GM23338 (cell line): ENCODE data around the gene SERPINI1. TPM values are rescaled to one million over a fixed set of nuclear protein-coding genes. Genes with fewer than 3 reads are reported as not detected.

Experiments
- ATAC-seq: fragments of 200-7000 bp; cut with Tn5 transposase; 3 replicates; pipeline ENCODE4 v1.9.1; 2020
- DNase-seq: peaks from one replicate; pipeline ENCODE4 v3.0.0-alpha.2; 2015; ENCODE audit warnings: low spot score
- H2AFZ ChIP-seq: fragments of 200-600 bp; sonication (generic); 2 replicates; pipeline ENCODE4 v1.8.0; 2016; ENCODE audit warnings: antibody characterized with exemption, mild to moderate bottlenecking, moderate library complexity
- H3F3A ChIP-seq: fragments of 200-600 bp; sonication (generic); replicated peaks from 2 replicates; pipeline ENCODE4 v1.8.0; 2017; ENCODE audit warnings: antibody characterized with exemption, mixed run types, low read depth
- H3K27ac ChIP-seq: fragments of 200-600 bp; sonication (generic); 2 replicates; pipeline ENCODE4 v1.6.1; 2016; ENCODE audit warnings: low read depth
- H3K27me3 ChIP-seq: fragments of 200-600 bp; sonication (generic); 2 replicates; pipeline ENCODE4 v1.8.0; 2016; ENCODE audit warnings: mild to moderate bottlenecking, mixed run types, moderate library complexity; ENCODE audit not compliant: insufficient read depth
- H3K36me3 ChIP-seq: fragments of 200-600 bp; sonication (generic); 2 replicates; pipeline ENCODE4 v1.8.0; 2016; ENCODE audit warnings: mild to moderate bottlenecking; ENCODE audit not compliant: insufficient read depth
- H3K4me1 ChIP-seq: fragments of 200-600 bp; sonication (generic); 2 replicates; pipeline ENCODE4 v1.8.0; 2016; ENCODE audit warnings: mild to moderate bottlenecking, moderate library complexity; ENCODE audit not compliant: insufficient read depth
- H3K4me2 ChIP-seq: fragments of 200-600 bp; sonication (generic); 2 replicates; pipeline ENCODE4 v1.7.1; 2017; ENCODE audit warnings: mixed run types
- H3K4me3 ChIP-seq: fragments of 200-600 bp; sonication (generic); 2 replicates; pipeline ENCODE4 v1.6.1; 2016; ENCODE audit warnings: mixed run types
- H3K79me2 ChIP-seq: fragments of 200-600 bp; sonication (generic); replicated peaks from 2 replicates; pipeline ENCODE4 v1.8.0; 2017; ENCODE audit warnings: mild to moderate bottlenecking; ENCODE audit not compliant: insufficient read depth
- H3K9me2 ChIP-seq: fragments of 200-600 bp; sonication (generic); 2 replicates; pipeline ENCODE4 v1.8.0; 2017; ENCODE audit not compliant: insufficient read depth
- H4K20me1 ChIP-seq: fragments of 200-600 bp; sonication (generic); replicated peaks from 2 replicates; pipeline ENCODE4 v1.8.0; 2017; ENCODE audit warnings: mild to moderate bottlenecking; ENCODE audit not compliant: insufficient read depth
- H3K27ac Mint-ChIP-seq: 2 replicates; pipeline ENCODE4 v1.8.0; 2020; ENCODE audit warnings: inconsistent platforms, mild to moderate bottlenecking, moderate library complexity, mixed read lengths
- H3K27me3 Mint-ChIP-seq: 3 replicates; pipeline ENCODE4 v1.8.0; 2022; ENCODE audit warnings: low read depth, mild to moderate bottlenecking, moderate library complexity, mixed read lengths, inconsistent platforms; ENCODE audit not compliant: insufficient read depth, poor library complexity
- H3K36me3 Mint-ChIP-seq: 3 replicates; pipeline ENCODE4 v1.8.0; 2021; ENCODE audit warnings: low read depth, mild to moderate bottlenecking, inconsistent platforms, moderate library complexity, mixed read lengths
- H3K4me1 Mint-ChIP-seq: 3 replicates; pipeline ENCODE4 v1.8.0; 2020; ENCODE audit warnings: mild to moderate bottlenecking, inconsistent platforms, mixed read lengths
- H3K4me3 Mint-ChIP-seq: 3 replicates; pipeline ENCODE4 v1.8.0; 2021; ENCODE audit warnings: moderate library complexity, mild to moderate bottlenecking, inconsistent platforms, mixed read lengths
- H3K9me3 Mint-ChIP-seq: 3 replicates; pipeline ENCODE4 v1.8.0; 2020; ENCODE audit warnings: moderate library complexity, mild to moderate bottlenecking, inconsistent platforms, mixed read lengths
- CREB1 ChIP-seq: fragments of 250-450 bp; sonication (Bioruptor Pico); IDR thresholded peaks from 2 replicates; pipeline ENCODE4 v1.5.0; 2020; ENCODE audit warnings: low read depth, mild to moderate bottlenecking, moderate library complexity
- EZH2 ChIP-seq: fragments of 200-600 bp; sonication (generic); IDR thresholded peaks from one replicate; pipeline ENCODE4 v1.8.0; 2017; ENCODE audit warnings: antibody characterized with exemption, mild to moderate bottlenecking, low read depth; ENCODE audit not compliant: unreplicated experiment
- EZH2phosphoT487 ChIP-seq: fragments of 200-600 bp; sonication (generic); IDR thresholded peaks from one replicate; pipeline ENCODE4 v1.8.1; 2018; ENCODE audit warnings: antibody characterized with exemption; ENCODE audit not compliant: unreplicated experiment
- JUNB ChIP-seq: IDR thresholded peaks from one replicate; pipeline ENCODE4 v1.6.1; 2016; ENCODE audit warnings: antibody characterized with exemption; ENCODE audit not compliant: unreplicated experiment
- NANOG ChIP-seq: IDR thresholded peaks from 2 replicates; pipeline ENCODE4 v1.6.1; 2016; ENCODE audit warnings: antibody characterized with exemption, borderline replicate concordance
- POLR2AphosphoS5 ChIP-seq: IDR thresholded peaks from 2 replicates; pipeline ENCODE4 v1.6.1; 2016; ENCODE audit warnings: antibody characterized with exemption, low read depth
- STAT1 ChIP-seq: IDR thresholded peaks from one replicate; pipeline ENCODE4 v1.6.1; 2016; ENCODE audit warnings: antibody characterized with exemption; ENCODE audit not compliant: unreplicated experiment
- ZNF114 ChIP-seq: fragments of 250-450 bp; sonication (Bioruptor Pico); IDR thresholded peaks from 2 replicates; pipeline ENCODE4 v1.5.0; 2020; ENCODE audit warnings: mild to moderate bottlenecking, moderate library complexity
- ZNF331 ChIP-seq: fragments of 250-450 bp; sonication (Bioruptor Pico); IDR thresholded peaks from 2 replicates; pipeline ENCODE4 v1.5.0; 2020; ENCODE audit warnings: low read depth, mild to moderate bottlenecking, moderate library complexity
- polyA plus RNA-seq: library from polyadenylated mRNA; unstranded; fragments of >200 nt; fragmentation: Nextera tagmentation; extraction: Ambion mirVana; gene quantifications from 2 replicates; pipeline ENCODE4 v1.2.1, GENCODE V29; 2016
- total RNA-seq: library from RNA; depleted of rRNA; stranded (reverse); fragments of >200 nt; shearing (Covaris generic); gene quantifications from 2 replicates; pipeline ENCODE4 v1.2.3, GENCODE V29; 2014
- TF ChIP-seq, protein P1 (sequence below): IDR thresholded peaks from 2 replicates; pipeline ENCODE4 v1.6.1; 2016; ENCODE audit warnings: antibody characterized with exemption
- TF ChIP-seq, protein P2 (sequence below): IDR thresholded peaks from one replicate; pipeline ENCODE4 v1.6.1; 2018; ENCODE audit warnings: antibody characterized with exemption; ENCODE audit not compliant: unreplicated experiment
- TF ChIP-seq, protein P3 (sequence below): fragments of 250-450 bp; sonication (Bioruptor Pico); IDR thresholded peaks from 2 replicates; pipeline ENCODE4 v1.5.0; 2020; ENCODE audit warnings: mild to moderate bottlenecking, moderate library complexity
- TF ChIP-seq, protein P4 (sequence below), 2 experiments: fragments of 200-600 bp in 1 of 2; sonication (generic) in 1 of 2; conservative IDR thresholded peaks; 2 replicates each; pipeline versions ENCODE4 v1.5.1 to v1.6.1; 2016 to 2017; ENCODE audit warnings: antibody characterized with exemption in 2 of 2, low read depth in 2 of 2, mild to moderate bottlenecking in 2 of 2, moderate library complexity in 1 of 2

The SERPINI1 gene
- total and polyA plus RNA-seq, 2 experiments from 2014 or later: 9.2 to 26.6 TPM

DNA sequence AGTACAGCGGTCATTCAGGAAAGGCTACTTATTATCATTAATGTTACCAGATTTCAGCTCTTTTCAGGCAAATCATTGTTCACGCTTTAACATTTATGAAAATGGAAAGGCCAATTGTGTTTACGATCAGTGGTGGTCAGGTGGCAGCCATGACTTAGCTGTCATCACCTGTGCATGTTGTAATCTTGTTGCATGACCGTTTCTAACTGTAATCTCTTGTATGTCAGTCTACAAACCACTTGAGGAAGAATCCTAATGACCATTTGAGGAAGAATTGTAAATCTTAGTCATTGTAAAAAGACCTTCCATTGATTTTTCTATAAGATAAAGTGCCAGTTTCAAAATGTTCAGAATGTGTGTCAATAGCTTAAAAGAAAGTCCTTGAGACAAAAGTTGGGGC lies 100.4 kb downstream of the SERPINI1 start:
- Mint-ChIP-seq H3K4me1 (no peaks in the 10 kb centered on the region), H3K27me3 (peaks cover 2% of the 10 kb centered on the region), H3K4me3 (no peak overlapping the region), H3K36me3 (no peaks in the 10 kb centered on the region), H3K27ac (no peak overlapping the region), H3K9me3 (no peaks in the 10 kb centered on the region)
- Histone ChIP-seq H3K79me2 (no peaks in the 10 kb centered on the region), H3K9me2 (no peaks in the 10 kb centered on the region), H3F3A (no peaks in the 10 kb centered on the region), H2AFZ (no peak overlapping the region), H3K27me3 (no peaks in the 10 kb centered on the region), H3K4me1 (no peaks in the 10 kb centered on the region), H3K36me3 (no peaks in the 10 kb centered on the region), H3K4me2 (no peak overlapping the region), H4K20me1 (no peaks in the 10 kb centered on the region), H3K4me3 (no peak overlapping the region), H3K27ac (no peak overlapping the region)
- DNase-seq: no peak
- ATAC-seq: no peak
- TF ChIP-seq JUNB: no peak
- TF ChIP-seq, protein P1, sequence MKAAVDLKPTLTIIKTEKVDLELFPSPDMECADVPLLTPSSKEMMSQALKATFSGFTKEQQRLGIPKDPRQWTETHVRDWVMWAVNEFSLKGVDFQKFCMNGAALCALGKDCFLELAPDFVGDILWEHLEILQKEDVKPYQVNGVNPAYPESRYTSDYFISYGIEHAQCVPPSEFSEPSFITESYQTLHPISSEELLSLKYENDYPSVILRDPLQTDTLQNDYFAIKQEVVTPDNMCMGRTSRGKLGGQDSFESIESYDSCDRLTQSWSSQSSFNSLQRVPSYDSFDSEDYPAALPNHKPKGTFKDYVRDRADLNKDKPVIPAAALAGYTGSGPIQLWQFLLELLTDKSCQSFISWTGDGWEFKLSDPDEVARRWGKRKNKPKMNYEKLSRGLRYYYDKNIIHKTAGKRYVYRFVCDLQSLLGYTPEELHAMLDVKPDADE: no peak
- TF ChIP-seq EZH2phosphoT487: no peak
- no peak for TF ChIP-seq ZNF331
- TF ChIP-seq CREB1 (CRISPR knock-in tag): no peak
- TF ChIP-seq, protein P2, sequence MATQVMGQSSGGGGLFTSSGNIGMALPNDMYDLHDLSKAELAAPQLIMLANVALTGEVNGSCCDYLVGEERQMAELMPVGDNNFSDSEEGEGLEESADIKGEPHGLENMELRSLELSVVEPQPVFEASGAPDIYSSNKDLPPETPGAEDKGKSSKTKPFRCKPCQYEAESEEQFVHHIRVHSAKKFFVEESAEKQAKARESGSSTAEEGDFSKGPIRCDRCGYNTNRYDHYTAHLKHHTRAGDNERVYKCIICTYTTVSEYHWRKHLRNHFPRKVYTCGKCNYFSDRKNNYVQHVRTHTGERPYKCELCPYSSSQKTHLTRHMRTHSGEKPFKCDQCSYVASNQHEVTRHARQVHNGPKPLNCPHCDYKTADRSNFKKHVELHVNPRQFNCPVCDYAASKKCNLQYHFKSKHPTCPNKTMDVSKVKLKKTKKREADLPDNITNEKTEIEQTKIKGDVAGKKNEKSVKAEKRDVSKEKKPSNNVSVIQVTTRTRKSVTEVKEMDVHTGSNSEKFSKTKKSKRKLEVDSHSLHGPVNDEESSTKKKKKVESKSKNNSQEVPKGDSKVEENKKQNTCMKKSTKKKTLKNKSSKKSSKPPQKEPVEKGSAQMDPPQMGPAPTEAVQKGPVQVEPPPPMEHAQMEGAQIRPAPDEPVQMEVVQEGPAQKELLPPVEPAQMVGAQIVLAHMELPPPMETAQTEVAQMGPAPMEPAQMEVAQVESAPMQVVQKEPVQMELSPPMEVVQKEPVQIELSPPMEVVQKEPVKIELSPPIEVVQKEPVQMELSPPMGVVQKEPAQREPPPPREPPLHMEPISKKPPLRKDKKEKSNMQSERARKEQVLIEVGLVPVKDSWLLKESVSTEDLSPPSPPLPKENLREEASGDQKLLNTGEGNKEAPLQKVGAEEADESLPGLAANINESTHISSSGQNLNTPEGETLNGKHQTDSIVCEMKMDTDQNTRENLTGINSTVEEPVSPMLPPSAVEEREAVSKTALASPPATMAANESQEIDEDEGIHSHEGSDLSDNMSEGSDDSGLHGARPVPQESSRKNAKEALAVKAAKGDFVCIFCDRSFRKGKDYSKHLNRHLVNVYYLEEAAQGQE: no peak
- no peak for TF ChIP-seq STAT1
- no peak for TF ChIP-seq EZH2
- TF ChIP-seq NANOG: no peak
- TF ChIP-seq, protein P3, sequence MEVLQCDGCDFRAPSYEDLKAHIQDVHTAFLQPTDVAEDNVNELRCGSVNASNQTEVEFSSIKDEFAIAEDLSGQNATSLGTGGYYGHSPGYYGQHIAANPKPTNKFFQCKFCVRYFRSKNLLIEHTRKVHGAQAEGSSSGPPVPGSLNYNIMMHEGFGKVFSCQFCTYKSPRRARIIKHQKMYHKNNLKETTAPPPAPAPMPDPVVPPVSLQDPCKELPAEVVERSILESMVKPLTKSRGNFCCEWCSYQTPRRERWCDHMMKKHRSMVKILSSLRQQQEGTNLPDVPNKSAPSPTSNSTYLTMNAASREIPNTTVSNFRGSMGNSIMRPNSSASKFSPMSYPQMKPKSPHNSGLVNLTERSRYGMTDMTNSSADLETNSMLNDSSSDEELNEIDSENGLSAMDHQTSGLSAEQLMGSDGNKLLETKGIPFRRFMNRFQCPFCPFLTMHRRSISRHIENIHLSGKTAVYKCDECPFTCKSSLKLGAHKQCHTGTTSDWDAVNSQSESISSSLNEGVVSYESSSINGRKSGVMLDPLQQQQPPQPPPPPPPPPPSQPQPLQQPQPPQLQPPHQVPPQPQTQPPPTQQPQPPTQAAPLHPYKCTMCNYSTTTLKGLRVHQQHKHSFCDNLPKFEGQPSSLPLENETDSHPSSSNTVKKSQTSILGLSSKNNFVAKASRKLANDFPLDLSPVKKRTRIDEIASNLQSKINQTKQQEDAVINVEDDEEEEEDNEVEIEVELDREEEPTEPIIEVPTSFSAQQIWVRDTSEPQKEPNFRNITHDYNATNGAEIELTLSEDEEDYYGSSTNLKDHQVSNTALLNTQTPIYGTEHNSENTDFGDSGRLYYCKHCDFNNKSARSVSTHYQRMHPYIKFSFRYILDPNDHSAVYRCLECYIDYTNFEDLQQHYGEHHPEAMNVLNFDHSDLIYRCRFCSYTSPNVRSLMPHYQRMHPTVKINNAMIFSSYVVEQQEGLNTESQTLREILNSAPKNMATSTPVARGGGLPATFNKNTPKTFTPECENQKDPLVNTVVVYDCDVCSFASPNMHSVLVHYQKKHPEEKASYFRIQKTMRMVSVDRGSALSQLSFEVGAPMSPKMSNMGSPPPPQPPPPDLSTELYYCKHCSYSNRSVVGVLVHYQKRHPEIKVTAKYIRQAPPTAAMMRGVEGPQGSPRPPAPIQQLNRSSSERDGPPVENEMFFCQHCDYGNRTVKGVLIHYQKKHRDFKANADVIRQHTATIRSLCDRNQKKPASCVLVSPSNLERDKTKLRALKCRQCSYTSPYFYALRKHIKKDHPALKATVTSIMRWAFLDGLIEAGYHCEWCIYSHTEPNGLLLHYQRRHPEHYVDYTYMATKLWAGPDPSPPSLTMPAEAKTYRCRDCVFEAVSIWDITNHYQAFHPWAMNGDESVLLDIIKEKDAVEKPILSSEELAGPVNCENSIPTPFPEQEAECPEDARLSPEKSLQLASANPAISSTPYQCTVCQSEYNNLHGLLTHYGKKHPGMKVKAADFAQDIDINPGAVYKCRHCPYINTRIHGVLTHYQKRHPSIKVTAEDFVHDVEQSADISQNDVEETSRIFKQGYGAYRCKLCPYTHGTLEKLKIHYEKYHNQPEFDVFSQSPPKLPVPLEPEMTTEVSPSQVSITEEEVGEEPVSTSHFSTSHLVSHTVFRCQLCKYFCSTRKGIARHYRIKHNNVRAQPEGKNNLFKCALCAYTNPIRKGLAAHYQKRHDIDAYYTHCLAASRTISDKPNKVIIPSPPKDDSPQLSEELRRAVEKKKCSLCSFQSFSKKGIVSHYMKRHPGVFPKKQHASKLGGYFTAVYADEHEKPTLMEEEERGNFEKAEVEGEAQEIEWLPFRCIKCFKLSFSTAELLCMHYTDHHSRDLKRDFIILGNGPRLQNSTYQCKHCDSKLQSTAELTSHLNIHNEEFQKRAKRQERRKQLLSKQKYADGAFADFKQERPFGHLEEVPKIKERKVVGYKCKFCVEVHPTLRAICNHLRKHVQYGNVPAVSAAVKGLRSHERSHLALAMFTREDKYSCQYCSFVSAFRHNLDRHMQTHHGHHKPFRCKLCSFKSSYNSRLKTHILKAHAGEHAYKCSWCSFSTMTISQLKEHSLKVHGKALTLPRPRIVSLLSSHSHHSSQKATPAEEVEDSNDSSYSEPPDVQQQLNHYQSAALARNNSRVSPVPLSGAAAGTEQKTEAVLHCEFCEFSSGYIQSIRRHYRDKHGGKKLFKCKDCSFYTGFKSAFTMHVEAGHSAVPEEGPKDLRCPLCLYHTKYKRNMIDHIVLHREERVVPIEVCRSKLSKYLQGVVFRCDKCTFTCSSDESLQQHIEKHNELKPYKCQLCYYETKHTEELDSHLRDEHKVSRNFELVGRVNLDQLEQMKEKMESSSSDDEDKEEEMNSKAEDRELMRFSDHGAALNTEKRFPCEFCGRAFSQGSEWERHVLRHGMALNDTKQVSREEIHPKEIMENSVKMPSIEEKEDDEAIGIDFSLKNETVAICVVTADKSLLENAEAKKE (CRISPR knock-in tag): no peak
- no peak for TF ChIP-seq POLR2AphosphoS5
- TF ChIP-seq, protein P4, sequence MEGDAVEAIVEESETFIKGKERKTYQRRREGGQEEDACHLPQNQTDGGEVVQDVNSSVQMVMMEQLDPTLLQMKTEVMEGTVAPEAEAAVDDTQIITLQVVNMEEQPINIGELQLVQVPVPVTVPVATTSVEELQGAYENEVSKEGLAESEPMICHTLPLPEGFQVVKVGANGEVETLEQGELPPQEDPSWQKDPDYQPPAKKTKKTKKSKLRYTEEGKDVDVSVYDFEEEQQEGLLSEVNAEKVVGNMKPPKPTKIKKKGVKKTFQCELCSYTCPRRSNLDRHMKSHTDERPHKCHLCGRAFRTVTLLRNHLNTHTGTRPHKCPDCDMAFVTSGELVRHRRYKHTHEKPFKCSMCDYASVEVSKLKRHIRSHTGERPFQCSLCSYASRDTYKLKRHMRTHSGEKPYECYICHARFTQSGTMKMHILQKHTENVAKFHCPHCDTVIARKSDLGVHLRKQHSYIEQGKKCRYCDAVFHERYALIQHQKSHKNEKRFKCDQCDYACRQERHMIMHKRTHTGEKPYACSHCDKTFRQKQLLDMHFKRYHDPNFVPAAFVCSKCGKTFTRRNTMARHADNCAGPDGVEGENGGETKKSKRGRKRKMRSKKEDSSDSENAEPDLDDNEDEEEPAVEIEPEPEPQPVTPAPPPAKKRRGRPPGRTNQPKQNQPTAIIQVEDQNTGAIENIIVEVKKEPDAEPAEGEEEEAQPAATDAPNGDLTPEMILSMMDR (conservative IDR thresholded peaks at IDR 0.05; ENCODE audit: low read depth in 2 of 2): no peak
- TF ChIP-seq ZNF114 (CRISPR knock-in tag): no peak
